Fibroblast of skin of right biceps (primary cell): ENCODE measurements around the gene TVP23B.
A peak's percentile ranks its signal among the peaks of the same experiment; 100 is the strongest.
"Not testable (repeated sequence)": the region's sequence is repeated elsewhere in the genome, so short reads cannot be mapped to it uniquely, and the experiment has no call there.

ENCODE experiments used
- DNase-seq: peaks from one replicate; pipeline ENCODE4 v3.0.0-alpha.2; 2013

TVP23B gene

GRCh38 chr17:18794841-18795240, 13.9 kb downstream of the TVP23B start:
- DNase-seq, result peak; percentile 34

DNA sequence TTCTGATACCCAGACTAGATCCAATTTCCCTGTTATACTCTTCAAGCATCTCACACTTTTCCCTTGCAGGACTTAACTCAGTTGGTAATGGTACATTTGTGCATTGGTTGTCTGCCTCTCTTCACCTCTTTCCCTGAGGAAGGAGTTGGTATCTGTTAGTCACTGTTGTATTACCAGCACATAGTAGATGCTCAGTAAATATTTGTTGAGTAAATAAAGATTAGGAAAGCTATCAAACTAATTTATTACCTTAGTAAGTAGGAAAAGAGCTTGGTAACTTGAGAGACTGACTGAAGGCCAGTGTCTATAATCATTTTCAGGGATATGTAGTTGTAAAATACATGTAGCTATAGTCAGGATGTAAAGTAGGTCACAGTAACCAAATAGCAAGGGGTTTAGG, 15.9 kb downstream of the TVP23B start:
- DNase-seq, result not testable (repeated sequence)

DNA sequence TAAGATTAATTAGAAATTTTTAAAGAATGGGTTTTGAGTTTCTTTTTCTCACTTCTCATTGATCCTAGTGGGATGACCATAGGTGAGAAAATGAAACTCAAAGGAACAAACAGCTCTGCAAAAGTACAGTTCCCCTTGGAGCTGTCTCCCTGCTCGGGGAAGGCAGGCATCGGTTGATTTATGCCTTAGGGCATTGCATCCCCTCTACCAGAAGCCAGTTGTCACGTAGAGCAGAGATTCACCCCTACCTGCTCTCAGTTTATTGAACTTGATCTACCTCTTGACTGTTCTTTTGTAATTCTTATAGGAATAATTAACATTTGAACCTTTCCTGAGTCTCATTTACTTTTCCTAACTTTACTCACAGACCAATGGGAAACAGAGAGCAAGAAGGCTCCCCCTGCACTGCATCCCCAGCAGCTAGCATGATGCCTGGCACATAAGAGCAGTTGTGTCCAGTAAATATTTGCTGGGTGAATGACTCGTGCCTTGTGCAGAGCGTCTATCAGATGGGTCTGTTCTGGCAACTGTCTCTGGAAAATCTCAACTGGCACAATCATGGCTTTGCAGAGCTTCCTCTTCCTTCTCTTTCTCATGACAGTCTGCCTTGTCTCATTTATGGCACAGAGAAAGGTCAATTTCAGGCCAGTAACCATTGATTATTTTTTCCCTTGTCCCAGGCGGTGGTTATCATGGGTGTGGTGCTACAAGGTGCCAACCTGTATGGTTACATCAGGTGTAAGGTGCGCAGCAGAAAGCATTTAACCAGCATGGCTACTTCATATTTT, 22.7 kb downstream of the TVP23B start:
- not testable (repeated sequence) for DNase-seq

DNA sequence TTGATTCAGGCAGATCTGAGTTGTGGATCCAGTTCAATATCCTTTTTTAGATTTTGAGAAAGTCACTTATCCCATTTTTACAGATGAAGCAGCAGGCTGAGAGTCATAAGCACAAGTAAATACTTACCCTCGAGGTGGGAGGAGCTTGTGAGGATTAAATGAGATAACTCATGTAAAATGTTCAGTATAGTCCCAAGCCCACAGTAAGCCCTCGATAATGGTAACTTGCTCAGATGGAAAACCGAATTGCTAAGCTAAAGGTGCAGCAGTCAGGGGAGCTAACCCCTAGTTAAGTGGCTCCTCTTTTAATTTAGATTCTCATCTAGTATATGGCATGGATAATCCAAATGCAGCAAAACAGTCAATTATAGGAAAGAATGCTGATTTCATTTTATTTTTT, 34.9 kb downstream of the TVP23B start:
- not testable (repeated sequence) for DNase-seq

DNA sequence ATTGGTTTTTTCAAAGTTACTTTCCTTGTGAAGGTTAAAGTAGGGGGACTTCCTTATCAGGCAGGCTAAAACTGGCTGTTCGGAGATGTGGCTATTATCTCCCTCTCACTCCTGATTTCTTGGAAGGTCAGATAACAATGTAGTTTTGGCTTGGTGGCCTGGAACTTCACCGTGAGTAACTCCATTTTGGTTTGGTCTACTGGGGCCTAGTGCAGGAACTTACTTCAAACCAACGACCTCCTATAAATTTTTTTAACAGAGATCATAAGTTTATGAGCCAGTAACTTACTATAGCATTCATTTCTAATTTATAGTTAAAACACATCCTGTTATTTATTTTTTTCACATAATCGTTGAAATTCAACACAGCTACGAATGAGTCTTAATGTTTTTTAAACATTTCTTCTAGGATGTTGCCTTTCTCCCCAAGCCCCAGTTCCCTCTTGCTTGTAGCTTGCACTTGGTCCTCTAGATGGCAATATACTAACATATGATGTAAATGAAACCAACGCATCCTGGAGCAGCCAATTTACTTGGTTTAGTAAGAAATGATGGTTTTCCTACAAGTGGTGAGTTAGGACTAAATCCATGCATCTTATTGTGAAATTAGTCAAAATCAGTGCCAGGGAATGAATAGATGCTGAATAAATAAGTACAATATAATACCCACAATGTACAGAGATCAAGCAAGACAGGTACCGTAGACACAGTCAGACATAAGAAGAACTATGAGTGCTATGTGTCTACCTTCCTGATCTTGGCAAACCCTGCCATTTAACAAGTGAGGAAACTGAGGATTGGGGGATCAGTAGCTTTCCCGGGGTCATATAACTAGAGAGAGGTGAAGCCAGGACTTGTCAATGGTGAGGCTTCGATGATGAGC, 35.7 kb downstream of the TVP23B start:
- peak; percentile 68 for DNase-seq

GRCh38 chr17:18821430-18821829, 40.4 kb downstream of the TVP23B start:
- peak; percentile 30 for DNase-seq

GRCh38 chr17:18827613-18828012, 46.6 kb downstream of the TVP23B start:
- DNase-seq, result not testable (repeated sequence)

DNA sequence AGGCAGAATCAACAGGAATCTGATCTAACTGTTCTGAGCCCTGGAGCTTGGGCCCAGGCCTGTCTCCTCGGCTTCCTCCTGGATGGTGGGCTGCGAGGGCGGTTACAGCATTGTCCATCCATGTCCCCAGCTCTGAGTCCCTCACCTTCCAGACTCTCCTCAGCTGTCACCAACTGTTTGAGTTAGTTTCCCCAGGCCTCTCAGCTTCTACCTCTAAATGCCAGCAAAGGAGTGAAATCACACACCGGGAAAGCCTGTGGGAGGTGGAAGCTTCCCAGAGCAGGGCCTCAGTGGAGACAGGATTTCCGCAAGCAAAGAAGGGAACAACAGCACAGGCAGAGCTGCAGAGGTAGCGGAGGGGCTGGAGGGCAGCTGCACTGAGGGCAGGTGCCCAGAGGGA, 67.5 kb downstream of the TVP23B start:
- DNase-seq, result no peak

GRCh38 chr17:18850679-18851078, 69.7 kb downstream of the TVP23B start:
- no peak for DNase-seq

- no peak for DNase-seq
Observed at GRCh38 chr17:18851201-18851600, 70.2 kb downstream of the TVP23B start.

- DNase-seq, result no peak
Observed at GRCh38 chr17:18854956-18855355, 74.0 kb downstream of the TVP23B start.

DNA sequence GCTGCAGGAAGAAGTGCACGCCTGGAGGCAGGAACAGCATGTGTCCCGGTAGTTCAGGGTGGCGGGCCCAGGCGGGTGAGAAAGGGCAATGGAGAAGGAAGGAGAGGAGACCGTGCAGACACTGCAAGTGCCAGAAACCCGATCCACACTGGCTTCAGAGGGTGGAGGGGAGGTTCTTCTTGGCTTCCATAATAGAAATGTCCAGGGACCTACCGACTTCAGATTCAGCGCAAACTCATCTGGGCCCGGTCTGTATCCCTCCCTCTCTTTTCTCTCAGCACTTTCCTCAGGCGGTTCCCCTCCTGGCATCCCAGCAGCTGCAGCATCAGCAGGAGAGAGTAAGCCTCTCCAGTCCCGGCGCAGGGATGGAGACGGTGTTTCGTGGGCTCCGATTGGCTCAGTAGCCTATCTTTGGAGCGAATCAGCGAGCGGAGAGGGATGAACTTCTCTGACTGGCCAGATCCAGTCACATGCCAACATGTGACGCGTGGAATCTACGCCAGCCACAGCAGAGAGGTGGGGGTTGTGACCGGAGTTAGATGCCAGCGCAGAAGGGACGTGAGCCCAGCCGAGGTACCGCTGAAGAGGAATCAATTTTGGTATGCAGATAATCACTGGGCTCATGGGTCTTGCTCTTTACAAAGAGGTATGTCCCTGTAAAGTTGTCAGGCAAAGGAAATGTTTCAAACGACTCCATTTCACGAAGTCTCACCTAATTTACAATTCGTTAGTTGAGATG, 75.0 kb downstream of the TVP23B start:
- DNase-seq, result peak; percentile 95
